C4-2B (cell line): ENCODE measurements around the gene CSNK1A1.
"Not testable (repeated sequence)": the region's sequence is repeated elsewhere in the genome, so short reads cannot be mapped to it uniquely, and the experiment has no call there.

Source experiments
- H3K27ac ChIP-seq: fragments of 450-650 bp; 2 replicates; pipeline ENCODE4 v1.5.1; 2017
- CTCF ChIP-seq: fragments of 450-650 bp; conservative IDR thresholded peaks from 2 replicates; pipeline ENCODE4 v1.5.1; 2017; ENCODE audit warnings: mild to moderate bottlenecking
- ZFX ChIP-seq: fragments of 450-650 bp; IDR thresholded peaks from 2 replicates; pipeline ENCODE4 v1.6.1; 2017

The CSNK1A1 gene

GRCh38 chr5:149551227-149552037 is at the start of gene CSNK1A1:
CSNK1A1 (minus strand) TSS chr5:149551439; CDS start chr5:149550964, 475 bp downstream.
- H3K27ac ChIP-seq, result peak within 1 kb of the TSS; percentile 100
- TF ChIP-seq ZFX (peak; percentile 65; the same call in 1 of the 2 replicates), CTCF (peak; percentile 89)

GRCh38 chr5:149600932-149601331 is 49.7 kb upstream of the CSNK1A1 start:
- TF ChIP-seq ZFX (no peak), CTCF (no peak)
- H3K27ac ChIP-seq, result peak overlapping the region; percentile 38

- TF ChIP-seq ZFX, result no peak
- no peak for TF ChIP-seq CTCF
- H3K27ac ChIP-seq, result no peak overlapping the region
Measured at GRCh38 chr5:149599375-149599774, 48.1 kb upstream of the CSNK1A1 start.

- H3K27ac ChIP-seq, result no peak overlapping the region
- no peak for TF ChIP-seq ZFX
- TF ChIP-seq CTCF, result no peak
Measured at GRCh38 chr5:149598966-149599365, 47.7 kb upstream of the CSNK1A1 start.

GRCh38 chr5:149598234-149598633 is 47.0 kb upstream of the CSNK1A1 start:
- H3K27ac ChIP-seq, result not testable (repeated sequence)

- no peak overlapping the region for H3K27ac ChIP-seq
- no peak for TF ChIP-seq CTCF
- TF ChIP-seq ZFX, result no peak
Measured at GRCh38 chr5:149597618-149598017, 46.4 kb upstream of the CSNK1A1 start.

GRCh38 chr5:149596712-149597111 is 45.5 kb upstream of the CSNK1A1 start:
- no peak overlapping the region for H3K27ac ChIP-seq
- TF ChIP-seq ZFX (no peak), CTCF (no peak)

GRCh38 chr5:149595105-149595504 is 43.9 kb upstream of the CSNK1A1 start:
- not testable (repeated sequence) for H3K27ac ChIP-seq
